SJSA1 (cell line): Measurements from ENCODE around the gene COBL. TPM values are rescaled to one million over a fixed set of nuclear protein-coding genes. Genes with fewer than 3 reads are reported as not detected.

ENCODE experiments used
- DNase-seq, 2 experiments: peaks; one replicate each; pipeline ENCODE4 v3.0.0-alpha.2; 2015 to 2020; ENCODE audit warnings: low spot score in 2 of 2, low read depth in 1 of 2
- H3K27ac ChIP-seq: fragments of 250-450 bp; sonication (Bioruptor Pico); 2 replicates; pipeline ENCODE4 v1.5.1; 2020; ENCODE audit warnings: mild to moderate bottlenecking, moderate library complexity
- H3K27me3 ChIP-seq: fragments of 250-450 bp; sonication (Bioruptor Pico); replicated peaks from 2 replicates; pipeline ENCODE4 v1.5.1; 2020; ENCODE audit warnings: mild to moderate bottlenecking, moderate library complexity
- H3K36me3 ChIP-seq: fragments of 250-450 bp; sonication (Bioruptor Pico); 2 replicates; pipeline ENCODE4 v1.5.1; 2020; ENCODE audit warnings: mild to moderate bottlenecking
- H3K4me1 ChIP-seq: fragments of 250-450 bp; sonication (Bioruptor Pico); replicated peaks from 2 replicates; pipeline ENCODE4 v1.6.1; 2021; ENCODE audit warnings: mild to moderate bottlenecking
- H3K4me3 ChIP-seq: fragments of 250-450 bp; sonication (Bioruptor Pico); 2 replicates; pipeline ENCODE4 v1.5.1; 2020; ENCODE audit warnings: mild to moderate bottlenecking
- H3K9me3 ChIP-seq: fragments of 250-450 bp; sonication (Bioruptor Pico); replicated peaks from 2 replicates; pipeline ENCODE4 v1.5.1; 2020; ENCODE audit warnings: mild to moderate bottlenecking
- total RNA-seq: library from RNA; depleted of rRNA; stranded (reverse); fragments of >200 nt; shearing (Covaris generic); gene quantifications from 2 replicates; pipeline ENCODE4 v1.2.3, GENCODE V29; 2014

Gene COBL
- total RNA-seq, 1 experiment from 2014 or later = not detected

DNA sequence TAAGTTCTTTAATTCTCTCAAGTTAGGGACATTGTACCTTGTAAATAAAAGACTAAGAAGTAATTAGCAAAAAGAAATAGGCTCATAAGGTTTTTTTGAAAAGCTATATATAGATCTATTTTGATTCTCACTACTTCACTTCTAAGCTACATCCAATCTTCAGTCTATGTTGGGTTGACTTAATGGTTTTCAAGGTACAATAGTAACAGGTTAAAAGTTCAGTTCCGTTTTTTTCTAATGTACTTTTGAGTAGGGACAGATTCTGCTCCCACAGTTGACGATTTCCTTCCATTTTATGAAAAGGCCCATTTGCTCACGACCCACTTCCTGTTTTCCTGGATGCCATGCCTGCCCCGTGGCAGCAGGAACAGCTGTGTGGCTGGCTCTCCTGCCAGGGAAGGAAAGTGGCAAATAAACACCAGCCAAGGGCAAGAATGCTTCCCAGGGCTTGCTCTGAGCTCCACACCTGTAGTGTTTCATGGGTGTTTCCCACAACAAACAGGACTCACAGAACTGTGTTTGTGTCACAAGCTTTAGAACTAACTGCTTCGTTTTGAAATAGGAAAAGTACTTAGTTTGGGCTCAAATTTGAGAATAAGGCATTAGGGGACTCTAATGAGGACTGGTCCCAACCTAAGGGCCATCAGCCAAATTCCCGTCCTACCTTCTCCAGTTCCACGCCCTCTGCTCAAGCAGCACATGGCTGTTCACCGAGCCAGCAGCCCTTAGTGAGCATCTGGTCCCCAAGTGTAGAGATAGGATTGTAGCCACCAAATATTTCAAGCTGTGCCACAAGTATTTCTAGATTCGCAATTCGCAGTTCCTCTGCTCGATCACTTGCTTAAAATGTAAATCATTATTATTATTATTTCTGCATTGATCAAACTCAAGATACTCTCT is 240.7 kb downstream of the COBL start:
- Histone ChIP-seq H3K4me3 (no peak overlapping the region), H3K27ac (no peak overlapping the region), H3K4me1 (no peaks in the 10 kb centered on the region), H3K27me3 (peaks cover 3% of the 10 kb centered on the region; the same call in 1 of the 2 replicates), H3K9me3 (no peaks in the 10 kb centered on the region), H3K36me3 (no peaks in the 10 kb centered on the region)
- DNase-seq = no peak

DNA sequence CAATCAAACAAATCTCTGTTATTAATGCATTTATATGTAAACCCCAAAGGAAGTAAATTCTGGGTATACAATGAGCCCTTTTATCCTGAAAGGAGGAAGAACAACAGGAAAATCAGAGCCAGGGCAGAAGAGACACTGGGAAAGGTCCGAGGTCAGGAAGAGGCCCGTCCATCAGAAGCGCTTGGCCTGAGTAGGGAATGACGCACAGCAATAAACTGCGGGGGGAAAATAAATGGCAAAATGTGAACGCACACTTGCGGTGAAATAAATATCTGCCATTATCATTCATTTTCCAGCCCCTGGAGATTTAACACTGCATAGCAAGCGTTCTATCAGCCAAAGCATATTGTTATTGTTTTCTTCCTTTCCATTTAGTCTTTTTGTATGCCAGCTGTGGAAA is 243.4 kb downstream of the COBL start:
- H3K36me3 ChIP-seq = no peaks in the 10 kb centered on the region
- DNase-seq = no peak
- no peak overlapping the region for H3K4me3 ChIP-seq
- H3K27me3 ChIP-seq = 0 out of 2 replicates have a peak, but pooled peaks cover 3% of the 10 kb centered on the region
- H3K9me3 ChIP-seq = no peaks in the 10 kb centered on the region
- no peaks in the 10 kb centered on the region for H3K4me1 ChIP-seq
- no peak overlapping the region for H3K27ac ChIP-seq

DNA sequence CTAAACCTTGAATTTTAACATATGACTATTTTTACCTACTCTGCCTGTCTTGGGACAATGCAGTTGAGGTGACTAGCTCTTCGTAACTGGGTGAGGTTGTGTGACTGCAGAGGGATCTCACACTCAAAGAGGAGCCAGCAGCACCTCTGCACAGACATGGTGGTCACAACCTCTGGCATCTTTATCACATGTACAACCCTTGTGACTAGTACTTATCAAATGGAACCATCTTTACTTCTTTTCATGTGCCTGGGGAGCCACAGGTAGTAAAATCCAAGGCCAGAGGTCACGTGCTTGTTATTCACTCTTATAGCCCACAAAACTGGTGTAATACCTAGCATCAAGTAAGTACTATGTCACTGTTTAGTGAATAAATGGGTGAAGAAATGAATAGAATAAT is 244.3 kb downstream of the COBL start:
- no peaks in the 10 kb centered on the region for H3K4me1 ChIP-seq
- no peak for DNase-seq
- 0 out of 2 replicates have a peak, but pooled peaks cover 3% of the 10 kb centered on the region for H3K27me3 ChIP-seq
- no peaks in the 10 kb centered on the region for H3K9me3 ChIP-seq
- H3K36me3 ChIP-seq = no peaks in the 10 kb centered on the region
- H3K27ac ChIP-seq = no peak overlapping the region
- no peak overlapping the region for H3K4me3 ChIP-seq

DNA sequence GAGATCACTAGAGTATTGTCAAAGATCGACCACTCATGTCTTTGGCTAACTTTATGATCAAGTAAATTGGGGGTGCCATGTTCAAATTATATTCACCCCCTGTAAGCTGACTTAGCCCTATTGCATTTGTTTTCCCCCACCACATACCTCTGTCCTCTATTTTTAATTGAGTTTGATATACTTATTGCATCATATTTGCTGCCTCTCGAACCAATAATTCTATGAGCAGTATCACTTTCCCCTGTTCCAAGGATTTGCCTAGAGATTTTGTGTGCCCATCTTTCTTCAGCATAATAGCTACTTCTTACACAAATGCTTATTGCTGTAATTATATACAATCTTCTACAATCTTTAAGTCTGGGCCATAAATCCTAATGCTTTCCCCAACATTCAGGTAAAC is 245.2 kb downstream of the COBL start:
- H3K4me3 ChIP-seq = no peak overlapping the region
- no peak for DNase-seq
- H3K27ac ChIP-seq = no peak overlapping the region
- H3K4me1 ChIP-seq = no peaks in the 10 kb centered on the region
- H3K36me3 ChIP-seq = no peaks in the 10 kb centered on the region
- H3K27me3 ChIP-seq = 0 out of 2 replicates have a peak, but pooled peaks cover 3% of the 10 kb centered on the region
- no peaks in the 10 kb centered on the region for H3K9me3 ChIP-seq

DNA sequence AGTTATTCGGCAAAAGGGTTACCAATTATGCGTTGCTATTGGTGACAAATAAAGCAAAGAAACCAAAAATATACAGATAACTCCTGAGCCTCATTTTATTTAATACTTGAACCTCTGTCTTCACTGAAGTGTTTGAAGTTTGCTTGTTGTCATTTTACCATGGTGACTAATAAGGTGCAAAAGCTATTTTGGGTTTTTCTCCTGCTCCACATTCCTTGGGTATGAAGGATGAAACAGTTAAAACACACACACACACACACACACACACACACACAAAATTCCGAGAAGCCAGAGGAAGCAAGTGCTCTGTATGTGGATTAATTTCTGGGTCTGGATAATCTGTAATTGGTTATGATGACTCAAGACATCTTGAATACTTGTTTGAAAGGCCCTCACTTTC is 246.5 kb downstream of the COBL start:
- Histone ChIP-seq H3K4me3 (no peak overlapping the region), H3K27me3 (0 out of 2 replicates have a peak, but pooled peaks cover 3% of the 10 kb centered on the region), H3K36me3 (no peaks in the 10 kb centered on the region), H3K27ac (no peak overlapping the region), H3K4me1 (no peaks in the 10 kb centered on the region), H3K9me3 (no peaks in the 10 kb centered on the region)
- no peak for DNase-seq

GRCh38 chr7:51069411-51070083 is 247.1 kb downstream of the COBL start:
- Histone ChIP-seq H3K27ac (no peak overlapping the region), H3K9me3 (no peaks in the 10 kb centered on the region), H3K36me3 (no peaks in the 10 kb centered on the region), H3K4me1 (no peaks in the 10 kb centered on the region), H3K27me3 (0 out of 2 replicates have a peak, but pooled peaks cover 3% of the 10 kb centered on the region), H3K4me3 (no peak overlapping the region)
- no peak for DNase-seq

DNA sequence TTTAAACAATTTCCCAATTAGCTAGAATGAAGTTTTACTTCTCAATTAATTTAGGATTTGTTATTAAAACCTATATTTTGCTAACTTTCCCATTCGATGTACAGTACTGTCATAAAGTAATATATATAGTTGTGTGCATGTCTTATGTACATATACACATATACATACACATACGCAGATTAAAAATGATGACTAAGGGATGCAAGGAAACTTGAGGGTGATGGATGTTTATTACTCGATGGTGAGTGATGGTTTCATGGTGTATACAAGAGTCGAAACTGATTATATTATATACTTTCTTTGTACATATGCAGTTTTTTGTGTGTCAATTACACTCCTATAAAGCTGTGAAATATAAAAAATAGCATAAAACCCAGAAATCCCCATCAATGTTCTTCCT is 248.2 kb downstream of the COBL start:
- H3K27me3 ChIP-seq = 0 out of 2 replicates have a peak, but pooled peaks cover 3% of the 10 kb centered on the region
- no peak overlapping the region for H3K4me3 ChIP-seq
- H3K27ac ChIP-seq = no peak overlapping the region
- H3K9me3 ChIP-seq = no peaks in the 10 kb centered on the region
- H3K4me1 ChIP-seq = no peaks in the 10 kb centered on the region
- DNase-seq = no peak
- H3K36me3 ChIP-seq = no peaks in the 10 kb centered on the region

- Histone ChIP-seq H3K27me3 (0 out of 2 replicates have a peak, but pooled peaks cover 3% of the 10 kb centered on the region), H3K4me1 (no peaks in the 10 kb centered on the region), H3K27ac (no peak overlapping the region), H3K9me3 (no peaks in the 10 kb centered on the region), H3K4me3 (no peak overlapping the region), H3K36me3 (no peaks in the 10 kb centered on the region)
- peak in 1 of 2 experiments; percentile 42 for DNase-seq
Measured at GRCh38 chr7:51067757-51068156, 248.9 kb downstream of the COBL start.

GRCh38 chr7:51067258-51067657 is 249.4 kb downstream of the COBL start:
- Histone ChIP-seq H3K4me1 (no peaks in the 10 kb centered on the region), H3K9me3 (no peaks in the 10 kb centered on the region), H3K36me3 (no peaks in the 10 kb centered on the region), H3K4me3 (no peak overlapping the region), H3K27me3 (0 out of 2 replicates have a peak, but pooled peaks cover 3% of the 10 kb centered on the region), H3K27ac (no peak overlapping the region)
- no peak for DNase-seq

GRCh38 chr7:51066405-51066882 is 250.2 kb downstream of the COBL start:
- Histone ChIP-seq H3K9me3 (no peaks in the 10 kb centered on the region), H3K36me3 (no peaks in the 10 kb centered on the region), H3K4me3 (no peak overlapping the region), H3K27ac (no peak overlapping the region), H3K27me3 (0 out of 2 replicates have a peak, but pooled peaks cover 2% of the 10 kb centered on the region), H3K4me1 (no peaks in the 10 kb centered on the region)
- no peak for DNase-seq

- no peaks in the 10 kb centered on the region for H3K4me1 ChIP-seq
- no peak for DNase-seq
- no peaks in the 10 kb centered on the region for H3K9me3 ChIP-seq
- H3K4me3 ChIP-seq = no peak overlapping the region
- no peaks in the 10 kb centered on the region for H3K27me3 ChIP-seq
- H3K27ac ChIP-seq = no peak overlapping the region
- H3K36me3 ChIP-seq = no peaks in the 10 kb centered on the region
Measured at GRCh38 chr7:51065766-51066165, 250.8 kb downstream of the COBL start.

DNA sequence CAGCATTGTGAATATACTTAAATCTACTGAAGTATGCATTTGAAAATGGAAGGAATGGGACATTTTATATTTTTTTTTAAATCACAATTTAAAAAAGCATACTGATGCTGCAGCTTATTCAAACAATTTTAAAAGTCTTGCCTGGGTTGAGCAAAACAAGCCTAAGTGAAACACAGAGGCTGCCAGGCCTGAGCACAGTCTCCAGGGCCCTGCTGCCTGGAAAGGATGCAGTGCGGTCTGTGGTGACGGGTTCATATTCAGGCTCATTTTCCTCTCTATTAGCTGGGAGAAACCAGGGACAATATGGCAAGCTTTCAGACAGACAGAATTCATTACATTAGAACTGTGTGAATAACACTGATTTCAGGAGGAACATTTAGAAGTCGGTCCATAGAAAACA is 251.9 kb downstream of the COBL start:
- no peak overlapping the region for H3K27ac ChIP-seq
- H3K4me1 ChIP-seq = no peaks in the 10 kb centered on the region
- DNase-seq = no peak
- no peak overlapping the region for H3K4me3 ChIP-seq
- no peaks in the 10 kb centered on the region for H3K9me3 ChIP-seq
- no peaks in the 10 kb centered on the region for H3K36me3 ChIP-seq
- H3K27me3 ChIP-seq = no peaks in the 10 kb centered on the region

- H3K4me1 ChIP-seq = no peaks in the 10 kb centered on the region
- H3K9me3 ChIP-seq = no peaks in the 10 kb centered on the region
- no peak overlapping the region for H3K27ac ChIP-seq
- no peak overlapping the region for H3K4me3 ChIP-seq
- no peaks in the 10 kb centered on the region for H3K27me3 ChIP-seq
- no peaks in the 10 kb centered on the region for H3K36me3 ChIP-seq
- DNase-seq = no peak
Measured at GRCh38 chr7:51062222-51062987, 254.2 kb downstream of the COBL start.
